Eye (tissue), 1 donor: Measurements from ENCODE around the gene GASK1B.

ENCODE experiments used
- DNase-seq: peaks from one replicate; pipeline ENCODE4 v3.0.0-alpha.2; 2015

Gene GASK1B

DNA sequence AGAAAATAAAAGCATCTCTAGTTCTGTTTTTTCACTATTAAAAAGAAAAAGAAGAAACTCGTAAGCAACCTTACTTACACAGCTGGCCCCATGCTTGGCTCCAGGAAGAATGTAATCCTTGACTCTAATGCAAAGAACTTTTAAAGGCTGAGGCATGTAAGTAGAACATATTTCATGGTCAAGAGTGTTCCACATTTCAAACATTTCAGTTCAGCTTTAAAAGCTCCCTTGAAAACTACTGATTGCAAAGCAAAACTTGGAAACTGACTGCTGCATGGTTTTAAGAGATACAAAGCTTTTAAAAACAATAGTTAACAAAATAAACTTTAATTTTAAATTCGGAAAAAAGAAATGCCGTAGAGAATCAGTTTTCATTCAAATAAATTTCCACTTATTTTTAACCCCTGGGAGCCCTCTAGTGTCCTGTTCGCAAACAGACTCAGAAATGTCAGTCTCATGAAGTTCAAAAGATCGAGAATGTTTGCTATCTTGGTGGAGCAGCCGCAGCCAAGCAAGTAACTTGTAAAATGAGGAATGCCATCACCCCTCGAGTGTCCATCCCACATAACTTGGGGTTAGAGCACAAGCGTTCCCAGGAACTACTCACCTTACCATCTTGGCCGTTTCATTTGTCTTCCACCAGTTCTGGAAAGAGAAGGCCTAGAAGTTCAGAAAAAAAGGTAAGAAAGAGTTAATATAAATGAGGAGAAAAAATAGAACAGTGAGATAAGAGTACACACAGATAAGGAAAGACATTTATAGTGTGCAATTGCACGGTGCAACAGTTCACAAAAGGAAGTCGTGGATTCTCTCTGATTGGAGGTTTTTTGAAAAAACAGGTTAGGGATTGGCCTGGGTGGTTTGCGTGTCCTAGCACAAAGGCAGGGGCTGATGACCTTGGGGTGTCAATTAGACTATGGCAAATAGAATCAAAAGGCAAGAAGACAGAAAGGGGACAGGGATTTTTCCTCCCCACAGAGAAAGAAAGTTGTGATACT, at the start of gene GASK1B:
Gene GASK1B, minus strand, starts transcription at position 765 of the 998 bp plus-strand sequence. CDS start 1,650 bp downstream, outside the sequence.
- peak; percentile 72 for DNase-seq

DNA sequence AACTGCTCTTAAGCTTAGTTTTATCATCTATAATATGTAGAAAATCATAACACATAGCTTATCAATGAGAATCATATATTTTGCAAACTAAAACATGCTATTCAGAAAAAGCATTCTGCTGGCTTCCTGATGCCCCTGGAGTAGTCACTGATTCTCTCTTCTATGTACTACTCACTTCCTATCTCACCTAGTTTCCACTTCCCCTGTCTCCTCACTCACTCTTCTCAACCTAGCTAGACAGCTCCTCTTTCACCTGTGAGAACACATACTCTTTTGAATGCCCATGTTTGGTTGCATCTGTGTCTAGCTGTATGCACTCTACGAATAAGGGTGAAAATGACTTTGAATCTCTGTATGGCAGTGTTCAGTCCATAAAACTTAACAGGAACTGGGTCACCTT, 46.8 kb upstream of the GASK1B start:
- no peak for DNase-seq

DNA sequence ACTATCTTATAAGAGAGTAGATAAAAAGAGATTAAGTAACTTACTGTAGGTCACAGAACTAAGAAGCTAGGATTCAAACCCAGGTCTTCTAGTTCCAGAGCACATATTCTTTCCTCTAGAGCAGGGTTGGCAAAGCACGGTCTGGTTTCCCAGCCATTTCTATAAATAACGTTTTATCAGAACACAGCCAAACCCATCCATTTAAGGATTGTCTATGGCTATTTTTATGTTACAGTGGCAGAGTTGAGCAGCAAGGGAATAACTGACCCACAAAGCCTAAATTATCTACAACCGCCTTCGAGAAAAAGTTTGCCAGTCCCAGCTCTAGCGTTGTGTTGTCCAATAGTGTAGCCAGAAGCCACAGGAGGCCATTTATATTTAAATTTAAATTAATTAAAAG, 44.9 kb upstream of the GASK1B start:
- no peak for DNase-seq

DNA sequence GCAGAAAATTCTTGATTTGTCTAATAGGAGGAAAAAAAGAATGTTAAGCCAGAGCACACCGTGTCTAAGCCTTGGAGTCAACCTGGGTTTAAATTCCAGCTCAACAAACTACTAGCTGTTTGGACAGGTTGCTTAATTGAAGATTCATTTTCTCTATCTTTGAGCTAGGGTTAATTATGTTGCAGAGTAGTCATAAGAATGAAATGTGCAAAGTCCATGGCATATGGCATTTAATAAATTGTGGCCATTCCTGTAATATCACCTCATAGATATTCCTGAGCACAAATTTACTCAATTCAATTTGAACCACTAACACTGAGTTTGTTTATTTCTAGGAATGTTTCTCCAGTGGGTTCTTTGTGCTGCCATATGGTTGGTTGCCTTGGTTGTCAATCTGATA, 42.0 kb upstream of the GASK1B start:
- DNase-seq: no peak

DNA sequence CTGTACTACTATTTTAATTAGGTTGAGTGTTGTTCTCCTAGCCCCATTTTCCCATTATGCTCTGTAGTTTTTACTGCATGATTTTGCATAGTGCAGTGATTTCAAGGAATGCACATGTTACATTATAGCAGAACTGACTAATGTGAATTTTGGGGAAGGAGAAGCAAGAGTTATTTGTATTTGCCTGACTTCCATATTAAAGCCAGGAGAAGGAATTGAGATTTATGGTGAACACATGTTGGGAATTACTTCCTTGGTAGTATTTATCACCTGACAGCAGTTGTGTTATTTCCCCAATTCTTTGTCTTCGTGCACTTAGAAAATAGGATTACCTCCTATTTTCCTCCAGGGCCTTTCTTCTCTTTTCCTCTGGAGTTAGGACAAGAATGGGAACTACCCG, 40.6 kb upstream of the GASK1B start:
- DNase-seq: no peak

DNA sequence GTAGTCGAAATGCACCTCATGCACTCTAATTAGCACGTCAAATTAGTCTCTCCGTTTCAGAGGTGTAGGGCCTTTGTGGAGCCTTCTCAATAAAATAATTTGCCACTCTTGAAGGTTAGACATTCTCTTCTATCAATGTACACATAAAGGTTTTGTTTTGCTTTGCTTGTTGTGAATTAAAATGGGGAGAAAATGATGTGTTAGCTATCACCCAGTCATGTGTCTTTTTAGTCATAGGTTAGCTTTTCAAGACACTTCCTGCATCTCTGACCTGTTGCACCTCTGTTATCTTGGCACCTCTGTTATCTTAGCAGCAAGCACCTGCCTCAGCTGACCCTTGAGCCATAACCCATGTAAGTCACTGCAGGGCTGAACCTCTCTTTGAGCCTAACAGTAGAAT, 38.4 kb upstream of the GASK1B start:
- DNase-seq: no peak

DNA sequence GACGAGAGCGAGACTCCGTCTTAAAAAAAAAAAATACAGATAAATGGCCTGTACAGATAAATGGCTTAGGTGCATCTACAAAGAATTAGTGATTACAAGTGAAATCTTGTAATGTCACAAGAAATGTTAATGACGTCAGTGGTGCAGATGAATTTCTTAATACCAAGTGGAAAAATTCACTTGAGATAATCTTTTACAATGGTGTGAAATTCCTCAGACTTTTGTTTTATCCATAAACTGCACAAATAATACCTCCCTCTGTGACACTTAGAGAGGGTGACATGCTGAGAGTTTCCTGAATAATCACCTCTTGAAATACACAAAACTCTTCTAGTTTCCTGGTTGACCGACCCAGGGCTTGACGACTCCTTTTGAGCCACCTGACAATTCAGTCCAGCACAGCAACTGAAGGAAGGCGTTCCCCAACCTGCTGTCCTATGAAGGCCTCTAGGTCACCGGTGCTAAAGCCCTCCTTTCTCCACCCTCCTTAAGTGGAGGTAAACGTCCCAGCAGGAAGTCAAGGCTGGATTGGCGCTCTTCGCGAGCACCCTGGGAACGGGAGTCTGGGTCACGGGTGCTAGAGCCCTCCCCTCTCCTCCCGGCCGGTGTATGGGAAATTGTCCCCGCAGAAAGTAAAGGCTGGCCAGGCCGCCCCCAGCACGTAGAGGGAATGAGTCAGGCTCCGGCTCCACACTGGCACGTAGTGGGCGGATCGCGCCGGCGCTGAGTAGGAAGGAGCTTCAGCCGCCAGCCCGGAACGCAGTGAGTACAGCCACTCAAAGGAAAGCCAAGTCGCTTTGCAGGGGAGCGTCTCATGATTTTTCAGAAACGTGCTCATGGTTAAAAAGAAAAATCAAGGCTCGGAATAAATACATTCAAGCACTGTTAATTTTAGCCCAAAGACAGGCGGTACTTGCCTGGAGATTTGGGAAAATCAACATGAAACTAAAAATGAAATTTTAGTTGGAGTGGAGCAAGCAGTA, 37.3 kb upstream of the GASK1B start, which contains the start of gene TMEM144:
Gene TMEM144, plus strand, starts transcription at position 662 of the 983 bp plus-strand sequence. CDS start 2,182 bp downstream, outside the sequence.
- peak; percentile 87 for DNase-seq

DNA sequence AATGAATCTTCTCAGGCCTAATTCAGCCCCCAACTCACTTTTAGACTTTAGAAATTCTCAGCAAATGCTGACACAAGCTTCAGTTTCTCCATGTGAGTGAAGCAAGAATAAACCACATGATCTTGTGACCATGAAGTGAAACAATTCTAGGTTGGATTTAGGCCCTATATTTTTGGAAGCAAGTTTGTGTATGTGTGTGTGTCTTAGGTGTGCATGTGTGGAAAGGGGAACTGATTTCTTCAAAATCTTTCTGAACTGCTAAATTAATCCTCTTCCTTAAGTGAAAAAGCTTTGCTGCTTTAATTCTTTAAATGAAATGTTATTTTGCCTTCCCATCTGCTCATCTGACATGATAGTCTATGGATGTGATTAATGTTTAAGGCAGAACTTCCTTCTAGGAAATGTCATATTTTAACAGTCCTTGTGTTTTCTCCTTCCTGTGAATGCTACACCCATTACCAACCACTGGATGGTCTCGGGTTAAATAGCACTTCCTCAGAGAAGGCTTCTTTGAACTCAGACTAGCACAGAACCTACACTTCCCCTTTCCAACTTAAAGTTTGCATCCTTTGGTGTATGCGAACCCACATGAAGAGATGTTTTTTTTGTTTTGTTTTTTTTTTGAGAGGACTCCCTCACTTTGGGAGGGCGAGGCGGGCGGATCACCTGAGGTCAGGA, 36.3 kb upstream of the GASK1B start:
- DNase-seq: peak; percentile 6

DNA sequence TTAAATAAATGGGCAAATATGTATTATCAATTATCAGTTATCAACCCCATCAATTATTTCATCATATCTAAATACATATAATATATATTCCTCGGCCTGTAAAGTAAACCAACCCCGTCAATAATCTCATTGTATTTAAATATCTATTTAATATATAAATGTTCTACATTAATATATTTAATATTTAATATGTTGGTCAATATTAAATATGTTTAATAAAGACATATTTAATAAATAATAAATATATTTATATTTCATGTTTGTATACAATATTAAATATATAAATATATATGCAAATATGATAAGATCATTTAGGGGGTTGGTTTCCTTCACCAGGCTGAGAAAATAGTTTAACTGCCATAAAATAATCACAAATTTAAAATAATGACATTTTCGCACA, 31.1 kb upstream of the GASK1B start:
- no peak for DNase-seq

DNA sequence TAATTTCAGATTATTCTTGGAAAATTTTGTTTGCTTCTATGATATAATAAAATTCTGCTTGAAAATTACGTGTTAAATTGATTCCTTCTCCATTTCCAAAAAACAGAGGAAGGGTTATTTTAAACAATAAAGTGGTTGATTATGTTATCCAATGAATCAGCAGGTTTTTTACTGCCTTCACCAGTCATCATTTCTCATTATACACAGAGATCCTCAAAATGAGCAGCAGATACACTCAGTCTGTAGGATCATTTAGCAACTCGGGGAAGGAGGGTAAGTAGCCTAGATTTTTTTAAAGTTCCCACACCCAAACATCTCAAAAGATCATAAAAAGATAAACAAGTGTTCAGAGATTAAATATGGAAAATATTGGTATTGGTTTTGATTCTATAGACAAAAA, 30.6 kb upstream of the GASK1B start:
- DNase-seq: no peak

DNA sequence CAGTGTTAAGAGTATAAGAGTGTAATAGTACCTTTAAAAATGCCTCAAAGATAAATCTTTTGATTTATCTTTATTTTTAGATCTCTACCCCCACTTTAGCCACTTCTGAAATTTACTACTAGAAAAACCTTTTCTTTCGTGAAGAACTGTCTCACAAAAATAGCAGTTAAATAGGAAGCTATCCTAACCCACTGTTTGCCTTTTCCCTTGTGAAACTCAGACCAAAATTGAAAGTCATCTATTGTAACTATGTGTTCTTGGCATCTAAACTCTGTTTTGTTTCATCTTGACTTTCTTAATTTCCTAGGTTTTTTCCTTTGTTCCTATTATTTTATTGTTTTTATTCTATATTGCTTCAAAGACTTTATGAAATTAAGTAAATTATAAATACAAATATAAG, 29.7 kb upstream of the GASK1B start:
- DNase-seq: no peak

DNA sequence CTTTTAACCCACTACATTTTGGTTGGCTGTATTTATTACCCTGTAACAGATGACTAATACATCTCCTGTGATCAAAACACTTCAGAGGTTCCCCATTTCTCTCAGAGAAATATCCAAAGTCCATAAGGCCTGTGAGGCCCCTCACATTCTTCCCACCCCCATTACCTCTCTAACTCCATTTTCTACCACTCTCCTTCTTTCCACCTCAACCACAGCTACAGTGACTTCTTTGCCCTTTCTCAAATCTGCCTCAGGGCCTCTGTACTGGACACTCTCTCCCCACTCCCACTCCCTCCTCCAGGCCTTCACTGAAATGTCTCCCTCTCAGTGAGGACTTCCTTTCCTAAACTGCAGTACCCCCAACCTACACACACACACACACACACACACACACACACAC, 29.1 kb upstream of the GASK1B start:
- no peak for DNase-seq

DNA sequence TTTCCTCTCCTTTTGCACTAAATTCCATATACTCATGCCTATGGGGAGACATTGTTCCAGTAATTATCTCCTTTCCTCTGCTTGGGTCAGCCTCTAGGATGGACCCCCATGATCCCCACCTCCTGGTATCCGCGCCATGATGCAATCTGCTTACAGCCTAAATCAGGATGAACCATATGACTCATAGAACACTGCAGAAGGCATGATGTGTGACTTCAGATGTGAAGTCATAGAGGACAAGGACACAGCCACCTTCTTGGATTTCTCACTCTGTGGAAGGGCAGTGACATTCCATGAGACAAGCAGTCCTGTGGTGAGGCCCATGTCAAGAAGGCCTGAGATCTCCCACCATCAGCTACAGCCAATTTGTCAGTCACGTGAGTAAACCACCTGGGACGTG, 28.5 kb upstream of the GASK1B start:
- DNase-seq: no peak

DNA sequence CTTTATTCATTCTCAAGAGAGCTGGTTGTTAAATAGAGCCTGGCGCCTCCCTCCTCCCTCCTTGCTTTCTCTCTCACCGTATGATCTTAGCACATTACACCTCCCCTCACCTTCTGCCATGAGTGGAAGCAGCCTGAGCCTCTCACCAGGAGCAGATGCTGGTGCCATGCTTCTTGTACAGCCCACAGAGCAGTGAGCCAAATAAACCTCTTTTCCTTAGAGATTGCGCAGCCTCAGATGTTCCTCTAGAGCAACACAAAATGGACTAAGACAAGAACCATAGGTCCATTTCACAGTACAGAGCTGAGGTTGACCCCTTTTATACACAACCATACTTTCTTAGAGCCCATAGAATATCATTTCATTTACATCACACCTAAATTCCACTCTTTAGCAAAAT, 27.4 kb upstream of the GASK1B start:
- DNase-seq: no peak

DNA sequence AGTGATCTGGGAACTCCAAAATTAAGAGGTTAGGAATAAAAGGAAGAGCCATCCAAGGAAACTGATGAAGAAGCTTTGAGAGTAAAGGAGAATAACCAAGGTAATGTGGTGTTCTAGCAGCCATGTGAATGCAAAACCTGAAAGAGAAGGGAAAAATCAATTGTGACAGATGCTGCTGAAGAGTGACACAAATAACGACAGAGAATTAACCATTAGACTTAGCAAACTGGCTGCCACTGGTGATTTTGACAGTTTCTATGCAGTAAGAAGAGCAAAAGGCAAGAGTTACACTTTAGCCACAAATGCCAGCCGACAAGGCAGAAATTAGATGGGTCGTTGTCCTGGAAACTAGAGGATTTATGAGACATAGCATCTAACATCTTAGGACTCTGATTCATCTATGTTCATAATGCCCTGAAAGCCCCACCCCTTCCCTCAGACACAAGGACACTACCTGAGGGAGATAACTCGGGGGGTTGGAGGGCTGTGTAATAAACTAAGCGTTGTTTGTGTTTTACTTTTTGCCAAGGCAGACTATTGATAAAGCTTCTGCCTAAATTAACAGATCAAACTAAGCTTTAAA, 24.5 kb upstream of the GASK1B start:
- DNase-seq: peak; percentile 23

DNA sequence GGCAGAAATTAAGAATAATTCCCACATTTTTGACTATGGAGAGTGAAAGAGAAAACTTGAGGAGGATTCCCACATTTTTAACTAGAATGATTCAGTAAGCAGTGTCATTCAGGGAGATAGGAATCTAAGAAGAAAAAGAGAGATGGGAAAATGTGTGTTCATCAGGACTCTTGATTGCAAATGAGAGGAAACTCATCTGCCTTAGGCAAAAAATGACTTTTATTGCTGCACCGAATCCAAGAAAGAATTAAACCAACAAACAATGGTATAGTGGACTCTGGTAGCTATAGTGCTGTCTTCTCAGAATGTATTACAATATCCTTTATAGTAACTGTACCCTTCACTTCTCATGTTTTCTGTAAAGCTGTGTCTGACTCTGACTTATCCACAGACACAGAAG, 22.5 kb upstream of the GASK1B start:
- no peak for DNase-seq

DNA sequence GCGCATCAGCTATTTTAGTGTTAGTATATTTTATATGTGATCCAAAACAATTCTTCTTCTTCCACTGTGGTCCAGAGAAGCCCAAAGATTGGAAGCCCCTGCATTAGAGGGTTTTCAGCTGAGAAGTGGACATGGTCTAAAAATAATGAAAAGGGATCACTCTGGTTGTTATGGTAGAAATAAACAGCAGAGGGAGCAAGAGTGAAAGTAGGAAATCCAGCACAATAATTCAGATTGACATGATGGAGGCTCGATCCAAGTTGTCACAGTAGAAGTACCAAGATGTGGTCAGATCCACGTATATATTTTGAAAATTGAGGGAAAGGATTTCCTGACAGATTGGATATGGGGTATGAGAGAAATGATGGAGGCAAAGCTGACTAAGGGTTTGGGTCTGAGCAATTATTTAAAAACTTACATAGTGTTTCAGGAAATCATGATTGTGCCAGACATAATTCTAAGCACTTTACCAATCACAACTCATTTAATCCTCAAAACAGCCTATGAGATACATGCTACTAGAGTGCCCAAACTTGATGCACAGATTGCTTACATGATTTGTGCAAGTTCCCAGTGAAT, 20.4 kb upstream of the GASK1B start:
- no peak for DNase-seq

DNA sequence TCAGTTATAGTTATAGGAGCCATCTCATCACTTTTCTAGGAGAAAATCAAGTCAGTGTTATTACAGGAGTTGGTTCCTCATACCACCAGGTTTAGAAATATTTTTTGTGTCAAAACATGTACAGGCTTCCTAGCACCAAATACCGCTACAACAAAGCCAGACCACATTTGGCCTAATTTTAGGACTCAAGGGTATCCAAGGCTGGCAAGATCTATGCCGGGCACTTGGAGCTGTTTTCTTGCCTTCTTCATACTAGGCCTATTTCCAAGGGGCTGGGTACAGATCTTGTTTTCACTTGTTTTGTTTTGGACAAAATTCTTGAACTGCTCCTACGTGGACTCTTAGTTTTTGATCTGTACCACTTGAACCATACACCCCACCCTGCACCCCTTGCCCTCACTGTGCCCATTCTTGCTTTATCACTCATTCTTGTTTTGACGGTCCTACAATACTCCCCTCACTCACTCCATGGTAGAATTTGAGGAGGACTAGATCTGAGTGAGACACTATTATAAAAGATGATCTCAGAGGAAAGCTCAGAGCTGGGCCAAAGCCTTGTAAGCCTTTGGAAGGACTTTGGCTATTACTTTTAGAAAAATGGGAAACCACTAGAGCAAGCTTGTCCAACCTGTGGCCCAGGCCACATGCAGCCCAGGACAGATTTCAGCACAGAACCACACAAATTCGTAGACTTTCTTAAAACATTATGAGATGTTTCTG, 19.8 kb upstream of the GASK1B start:
- no peak for DNase-seq

DNA sequence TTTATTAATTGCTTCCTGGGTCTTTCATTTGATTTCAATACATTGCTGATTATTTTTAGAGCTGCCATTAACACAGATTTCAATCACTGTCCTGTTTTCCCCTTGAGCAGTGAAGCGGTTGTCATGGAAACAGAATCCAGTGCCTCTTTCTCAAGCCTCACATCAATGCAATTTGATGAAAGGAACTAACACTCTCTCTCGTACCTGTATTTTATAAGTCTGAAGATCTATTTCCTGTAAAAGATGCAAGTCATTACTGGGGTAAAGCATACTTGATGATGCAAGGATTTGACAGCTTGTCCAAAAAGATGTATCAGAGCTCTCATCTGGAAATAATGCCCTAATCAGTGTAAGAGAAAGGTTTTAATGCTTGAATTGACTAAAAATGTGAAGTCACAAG, 17.9 kb upstream of the GASK1B start:
- peak; percentile 84 for DNase-seq

DNA sequence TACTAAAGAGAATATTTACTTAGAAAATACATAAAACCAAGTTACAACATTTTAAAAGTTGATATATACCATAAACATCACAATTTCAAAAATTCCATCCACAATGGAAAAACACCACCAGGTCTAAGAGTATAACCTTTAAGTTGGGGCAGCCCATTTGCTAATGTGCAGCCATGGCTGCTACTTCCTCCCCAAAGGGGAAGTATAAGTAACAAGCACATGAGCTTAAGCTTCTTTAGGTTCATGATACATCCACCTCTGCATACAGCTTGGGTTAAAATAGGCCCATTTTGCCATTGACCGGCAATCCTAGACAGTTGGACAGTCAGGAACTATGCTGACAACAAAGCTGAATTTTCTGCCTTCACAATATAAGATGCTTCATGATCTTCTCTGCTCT, 16.6 kb upstream of the GASK1B start:
- DNase-seq: no peak

DNA sequence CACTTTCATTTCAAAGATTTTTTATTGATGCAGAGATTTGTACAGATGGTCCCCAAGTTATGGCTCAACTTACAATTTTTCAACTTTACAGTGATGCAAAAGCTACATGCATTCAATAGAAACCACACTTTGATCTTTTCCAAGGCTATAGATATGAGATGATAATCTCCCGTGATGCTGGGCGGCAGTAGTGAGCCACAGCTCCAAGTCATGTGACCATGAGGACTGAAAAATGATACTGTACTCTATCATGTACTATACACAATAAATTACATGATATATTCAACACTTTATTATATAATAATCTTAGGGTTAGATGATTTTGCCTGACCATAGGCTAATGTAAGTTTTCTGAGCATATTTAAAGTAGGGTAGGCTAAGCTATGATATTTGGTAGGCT, 14.0 kb upstream of the GASK1B start:
- no peak for DNase-seq
